ENCODE data around the gene SLC6A6.
"Not testable (repeated sequence)": the region's sequence is repeated elsewhere in the genome, so short reads cannot be mapped to it uniquely, and the experiment has no call there.

Gene SLC6A6

GRCh38 chr3:14401692-14402303 lies 608 bp upstream of the SLC6A6 start:
- no peak for FAIRE-seq

- no peak for FAIRE-seq
Measured at GRCh38 chr3:14403619-14404155, 1.3 kb downstream of the SLC6A6 start.

GRCh38 chr3:14404186-14404585 lies 1.8 kb downstream of the SLC6A6 start:
- FAIRE-seq: no peak

- FAIRE-seq: no peak
Measured at GRCh38 chr3:14404631-14405359, 2.4 kb downstream of the SLC6A6 start.

GRCh38 chr3:14405360-14406238 lies 3.2 kb downstream of the SLC6A6 start:
- FAIRE-seq: no peak

- no peak for FAIRE-seq
Measured at GRCh38 chr3:14406336-14406735, 3.9 kb downstream of the SLC6A6 start.

- FAIRE-seq: no peak
Measured at GRCh38 chr3:14406766-14407165, 4.4 kb downstream of the SLC6A6 start.

- FAIRE-seq: no peak
Measured at GRCh38 chr3:14407203-14407602, 4.8 kb downstream of the SLC6A6 start.

GRCh38 chr3:14409779-14410063 lies 7.3 kb downstream of the SLC6A6 start:
- not testable (repeated sequence) for FAIRE-seq

GRCh38 chr3:14410106-14410502 lies 7.7 kb downstream of the SLC6A6 start:
- FAIRE-seq: no peak

- no peak for FAIRE-seq
Measured at GRCh38 chr3:14410503-14411165, 8.2 kb downstream of the SLC6A6 start.

- no peak for FAIRE-seq
Measured at GRCh38 chr3:14411166-14411526, 8.7 kb downstream of the SLC6A6 start.

GRCh38 chr3:14411988-14412387 lies 9.6 kb downstream of the SLC6A6 start:
- FAIRE-seq: no peak

GRCh38 chr3:14412831-14413380 lies 10.5 kb downstream of the SLC6A6 start:
- no peak for FAIRE-seq

GRCh38 chr3:14413381-14414071 lies 11.1 kb downstream of the SLC6A6 start:
- no peak for FAIRE-seq

- no peak for FAIRE-seq
Measured at GRCh38 chr3:14414846-14415464, 12.5 kb downstream of the SLC6A6 start.

- FAIRE-seq: no peak
Measured at GRCh38 chr3:14415501-14415900, 13.1 kb downstream of the SLC6A6 start.

GRCh38 chr3:14416453-14416852 lies 14.0 kb downstream of the SLC6A6 start:
- no peak for FAIRE-seq

- FAIRE-seq: no peak
Measured at GRCh38 chr3:14418296-14419250, 16.2 kb downstream of the SLC6A6 start.
